Psoas muscle (tissue), 8 donors: ENCODE results near the gene ZBTB42. TPM values are rescaled to one million over a fixed set of nuclear protein-coding genes. Genes with fewer than 3 reads are reported as not detected.

Experiments used
- ATAC-seq, 4 donors: fragments of 200-7000 bp; cut with Tn5 transposase; one replicate each; pipeline ENCODE4 v1.9.1; 2020; ENCODE audit warnings: moderate library complexity in 3 of 4, mild to moderate bottlenecking in 2 of 4
- DNase-seq, 2 donors: peaks; one replicate each; pipeline ENCODE4 v3.0.0-alpha.2; 2020
- H3K27ac ChIP-seq: fragments of 200-600 bp; one replicate; pipeline ENCODE4 v1.8.0; 2022
- H3K27me3 ChIP-seq, 3 donors: fragments of 200-600 bp in 1 of 3; one replicate each; pipeline versions ENCODE4 v1.6.1 to v1.8.0; 2013 to 2022; ENCODE audit warnings: low read length in 2 of 3, mild to moderate bottlenecking in 2 of 3, moderate library complexity in 1 of 3; ENCODE audit not compliant: insufficient read depth in 3 of 3
- H3K36me3 ChIP-seq, 2 donors: fragments of 200-600 bp in 1 of 2; one replicate each; pipeline versions ENCODE4 v1.6.1 to v1.8.0; 2013 to 2022; ENCODE audit warnings: low read depth in 1 of 2, mild to moderate bottlenecking in 1 of 2, moderate library complexity in 1 of 2; ENCODE audit not compliant: insufficient read depth in 1 of 2
- H3K4me1 ChIP-seq: fragments of 200-600 bp; one replicate; pipeline ENCODE4 v1.8.0; 2022
- H3K4me3 ChIP-seq: fragments of 200-600 bp; one replicate; pipeline ENCODE4 v1.8.0; 2022; ENCODE audit warnings: mild to moderate bottlenecking
- H3K9me3 ChIP-seq: fragments of 200-600 bp; one replicate; pipeline ENCODE4 v1.8.0; 2022
- CTCF ChIP-seq: fragments of 200-600 bp; IDR thresholded peaks from one replicate; pipeline ENCODE4 v1.8.0; 2022; ENCODE audit warnings: antibody characterized with exemption
- WGBS, 3 donors: extraction: QIAGEN DNeasy Blood & Tissue Kit; methylation state at CpG; one replicate each; pipeline versions ENCODE4 v1.1.6 to v1.1.7; 2013; 5-methylcytosine and 5-hydroxymethylcytosine counted together
- intact Hi-C, 2 donors: fragments of 100-400 bp; cut with DNase I; formaldehyde crosslinking; loops; one replicate each; pipeline versions ENCODE4 v1.11.0 to v1.14.2; 2022
- polyA plus RNA-seq, 3 donors: library from polyadenylated mRNA; stranded (reverse); fragments of 200-250 nt; gene quantifications; one replicate each; pipeline ENCODE4 v1.2.3, GENCODE V29; 2013
- total RNA-seq, 4 donors: library from RNA; stranded (reverse); fragmentation: NEBNext Ultra II Directional in 2 of 4; extraction: Animal tissue kit (Norgen Biotek cat#: 25700) in 2 of 4; gene quantifications; one replicate each; pipeline versions ENCODE4 v1.2.1 to v1.2.4, GENCODE V29; 2021 to 2023
- donor health status: healthy with polysubstance abuse.
- donor health status: DM: no; HTN: no; CAD: no; lungs with moderate emphysema.
- donor health status: Bipolar disorder and iron deficiency.
- donor health status: healthy.
- donor health status: DM: yes; HTN: yes; CAD: no.
- donor health status: DM: no; HTN: no; CAD: no.
- donor health status: DM: no; HTN: no; CAD: no.
- donor health status: DM: yes; HTN: yes; CAD: no.

The ZBTB42 gene
- total and polyA plus RNA-seq, 7 donors = 4.2 to 7.4 (median 6.2) TPM

DNA sequence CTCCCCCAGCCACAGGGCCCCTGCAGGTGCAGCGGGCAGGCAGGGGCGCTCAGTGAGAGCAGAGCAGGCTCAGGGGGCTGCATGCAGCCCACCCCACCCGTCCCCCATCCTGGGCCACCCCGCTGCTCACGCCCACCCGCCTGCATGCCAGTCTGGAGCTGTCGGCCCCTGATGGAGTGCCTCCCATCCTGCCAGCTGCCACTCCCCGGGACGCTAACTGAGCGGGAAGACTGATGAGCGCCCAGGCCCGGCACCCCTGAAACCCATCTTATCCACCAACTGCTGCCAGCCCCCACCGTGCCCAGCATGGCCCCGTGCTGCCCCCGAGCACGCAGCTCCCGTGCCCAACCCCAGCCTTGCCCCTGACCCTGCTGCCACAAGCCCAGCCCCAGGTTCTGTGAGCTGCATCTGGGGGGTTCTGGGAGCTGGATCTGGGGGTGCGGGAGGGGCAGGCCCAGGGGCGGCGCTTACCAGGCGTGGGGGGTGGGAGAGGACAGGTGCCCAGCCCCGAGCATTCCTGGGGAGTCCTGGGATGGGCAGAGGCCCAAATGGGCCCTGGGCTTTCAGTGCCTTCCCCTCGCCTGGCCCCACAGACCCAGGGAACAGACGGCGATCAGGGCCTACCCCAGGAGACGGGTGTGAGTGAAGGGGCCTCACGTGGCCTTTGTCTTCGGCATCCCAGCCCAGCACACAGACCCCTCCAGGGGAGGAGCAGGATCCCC lies 18.7 kb upstream of the ZBTB42 start:
- Histone ChIP-seq H3K4me3 (no peak overlapping the region), H3K27ac (no peak overlapping the region), H3K9me3 (no peaks in the 10 kb centered on the region), H3K27me3 (no peaks in the 10 kb centered on the region), H3K36me3 (peaks cover 0 to 13% of the 10 kb centered on the region in 2 donors), H3K4me1 (peaks cover 5% of the 10 kb centered on the region)
- WGBS, 3 donors = 88 to 90% (median 89%) methylated on average over 24 to 28 of the region's 28 CpGs
- ATAC-seq (no peak), DNase-seq (no peak)
- intact Hi-C loops = no loop called here
- no peak for TF ChIP-seq CTCF

- DNase-seq = no peak
- peaks cover 7% of the 10 kb centered on the region for H3K4me1 ChIP-seq
- intact Hi-C loops = no loop called here
- H3K27ac ChIP-seq = no peak overlapping the region
- WGBS, 3 donors = 80 to 82% (median 81%) methylated on average over 12 to 13 of the region's 13 CpGs
- no peak for TF ChIP-seq CTCF
- no peaks in the 10 kb centered on the region for H3K9me3 ChIP-seq
- H3K36me3 ChIP-seq = peaks cover 0 to 13% of the 10 kb centered on the region in 2 donors
- H3K4me3 ChIP-seq = no peak overlapping the region
- H3K27me3 ChIP-seq = no peaks in the 10 kb centered on the region
- ATAC-seq = no peak
Measured at GRCh38 chr14:104782808-104783139, 18.1 kb upstream of the ZBTB42 start.

- Histone ChIP-seq H3K9me3 (no peaks in the 10 kb centered on the region), H3K36me3 (peaks cover 0 to 20% of the 10 kb centered on the region in 2 donors), H3K27me3 (no peaks in the 10 kb centered on the region), H3K4me1 (peaks cover 7% of the 10 kb centered on the region), H3K4me3 (no peak overlapping the region), H3K27ac (no peak overlapping the region)
- intact Hi-C loops = no loop called here
- WGBS, 3 donors = 84 to 89% (median 88%) methylated on average over 15 to 16 of the region's 16 CpGs
- no peak for DNase-seq
- no peak for ATAC-seq
- no peak for TF ChIP-seq CTCF
Measured at GRCh38 chr14:104783484-104784217, 17.2 kb upstream of the ZBTB42 start.

GRCh38 chr14:104784218-104784568 lies 16.7 kb upstream of the ZBTB42 start:
- H3K36me3 ChIP-seq = peaks cover 0 to 21% of the 10 kb centered on the region in 2 donors
- H3K27me3 ChIP-seq = no peaks in the 10 kb centered on the region
- TF ChIP-seq CTCF = no peak
- ATAC-seq (no peak), DNase-seq (no peak)
- H3K27ac ChIP-seq = no peak overlapping the region
- intact Hi-C loops = no loop called here
- H3K4me3 ChIP-seq = no peak overlapping the region
- H3K9me3 ChIP-seq = no peaks in the 10 kb centered on the region
- H3K4me1 ChIP-seq = peaks cover 7% of the 10 kb centered on the region
- WGBS, 3 donors = 81 to 84% (median 81%) methylated on average over 7 to 9 of the region's 9 CpGs
